GM21619 (cell line): Measurements from ENCODE around the gene CALHM4.
A peak's percentile ranks its signal among the peaks of the same experiment; 100 is the strongest.

Experiments
- ATAC-seq: cut with Tn5 transposase; IDR thresholded peaks from one replicate; pipeline ENCODE4 v1.9.1; 2021; ENCODE audit not compliant: unreplicated experiment

The CALHM4 gene

GRCh38 chr6:116536216-116536621, 17.3 kb upstream of the CALHM4 start:
- ATAC-seq: peak; percentile 56

- no peak for ATAC-seq
Measured at GRCh38 chr6:116542426-116542825, 11.1 kb upstream of the CALHM4 start.

DNA sequence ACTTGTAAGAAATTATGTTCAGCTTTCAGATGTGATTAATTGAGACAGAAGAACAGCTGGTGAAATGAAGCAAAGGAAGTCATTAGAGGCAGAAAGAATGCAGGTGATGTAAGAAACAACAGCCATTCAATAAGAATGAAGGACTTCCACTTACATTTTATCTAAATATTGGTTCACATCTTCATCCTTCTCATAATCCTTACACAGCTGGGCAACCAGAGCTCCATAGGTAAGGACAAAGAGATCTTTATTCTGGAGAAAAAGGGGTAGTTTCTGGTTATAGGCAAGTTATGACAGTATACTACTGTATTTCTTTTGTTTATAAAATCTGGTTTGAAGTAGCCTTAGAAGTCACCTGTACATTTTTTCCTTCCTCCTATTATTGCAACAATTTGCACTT, 10.4 kb upstream of the CALHM4 start:
- ATAC-seq: no peak

DNA sequence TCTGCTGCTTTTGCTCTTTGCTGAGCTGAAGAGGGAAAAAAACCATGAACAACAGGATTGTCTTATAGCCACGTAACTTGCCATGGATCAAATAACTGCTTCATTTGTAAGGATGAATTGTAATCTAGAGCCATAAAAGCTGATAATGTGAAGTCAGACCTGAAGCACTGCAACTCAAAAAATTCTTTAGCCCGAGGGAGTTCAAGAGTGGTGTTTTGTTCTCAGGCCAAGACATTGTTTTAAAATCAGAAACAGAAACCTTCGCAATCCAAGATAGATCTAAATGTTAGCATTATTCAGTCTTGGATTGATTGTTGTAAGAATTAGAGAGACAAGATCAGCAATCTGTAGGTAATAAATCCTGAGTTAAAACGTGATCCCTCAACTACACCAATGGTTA, 7.9 kb upstream of the CALHM4 start, which contains the start of gene TRAPPC3L:
Gene TRAPPC3L (minus strand): TSS at position 34 of the 400 bp plus-strand sequence. CDS start 170 bp downstream, outside the sequence.
- ATAC-seq: no peak

GRCh38 chr6:116547358-116547757, 6.2 kb upstream of the CALHM4 start:
- ATAC-seq: no peak

DNA sequence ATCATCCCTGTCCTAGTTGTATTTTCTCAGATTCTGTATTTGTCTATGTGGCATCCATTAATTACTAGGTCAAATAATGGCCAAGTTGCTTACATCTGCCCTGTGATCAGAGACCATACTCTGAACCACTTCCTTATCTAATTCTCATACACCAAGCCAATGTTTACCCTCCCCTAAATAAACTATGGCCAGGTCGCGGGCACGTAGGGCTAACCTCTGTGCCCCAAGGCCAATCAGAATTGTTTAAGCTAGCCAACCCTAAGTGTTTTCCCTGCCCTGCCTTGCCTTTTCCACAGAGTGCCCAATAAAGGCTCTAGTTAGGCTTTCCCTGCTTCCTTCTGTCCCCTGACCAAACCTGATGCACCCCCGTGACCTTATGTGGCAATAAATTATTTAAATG, 2.8 kb upstream of the CALHM4 start:
- no peak for ATAC-seq

GRCh38 chr6:116556065-116556464, 2.5 kb downstream of the CALHM4 start:
- ATAC-seq: no peak

GRCh38 chr6:116556814-116557415, 3.4 kb downstream of the CALHM4 start:
- ATAC-seq: no peak

- ATAC-seq: no peak
Measured at GRCh38 chr6:116557893-116558292, 4.3 kb downstream of the CALHM4 start.

DNA sequence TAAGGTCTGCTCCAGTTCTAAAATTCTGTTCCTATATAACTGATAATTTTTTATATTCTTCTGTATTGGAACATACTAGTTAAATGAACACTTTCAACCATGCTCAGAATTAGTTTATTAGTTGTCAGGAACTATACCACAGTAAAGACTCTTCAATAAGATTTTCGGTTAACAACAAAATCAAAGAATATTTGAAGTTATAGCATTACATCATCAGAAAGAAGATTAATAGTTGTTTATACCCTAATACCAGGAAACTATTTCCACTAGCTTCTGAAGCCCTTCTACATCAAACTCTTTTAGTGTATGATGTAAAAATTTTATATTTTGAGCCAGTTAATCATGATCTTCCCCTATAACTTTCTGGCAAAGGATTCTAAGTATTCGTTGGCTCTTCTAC, 6.6 kb downstream of the CALHM4 start:
- ATAC-seq: no peak

GRCh38 chr6:116561377-116562018, 7.9 kb downstream of the CALHM4 start:
- peak; percentile 71 for ATAC-seq

DNA sequence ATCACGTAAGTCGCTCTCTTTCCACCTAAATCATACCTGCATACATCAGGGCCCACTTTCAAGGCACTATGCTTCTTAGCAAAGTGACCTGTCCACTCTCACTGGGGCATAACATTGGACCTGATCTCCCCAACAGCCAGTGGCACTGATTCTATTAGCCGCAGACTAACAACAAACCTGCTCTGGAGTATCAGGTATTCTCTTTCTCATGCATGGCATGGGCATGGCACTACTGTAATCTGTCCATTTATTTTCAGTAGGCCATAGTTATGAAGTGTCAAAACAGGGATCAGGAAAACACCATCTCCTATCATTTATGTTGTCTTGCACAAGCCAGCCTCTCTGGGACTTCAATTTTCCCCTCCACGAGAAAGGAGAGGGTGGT, 8.5 kb downstream of the CALHM4 start:
- ATAC-seq: no peak

GRCh38 chr6:116562614-116563013, 9.1 kb downstream of the CALHM4 start:
- ATAC-seq: no peak

DNA sequence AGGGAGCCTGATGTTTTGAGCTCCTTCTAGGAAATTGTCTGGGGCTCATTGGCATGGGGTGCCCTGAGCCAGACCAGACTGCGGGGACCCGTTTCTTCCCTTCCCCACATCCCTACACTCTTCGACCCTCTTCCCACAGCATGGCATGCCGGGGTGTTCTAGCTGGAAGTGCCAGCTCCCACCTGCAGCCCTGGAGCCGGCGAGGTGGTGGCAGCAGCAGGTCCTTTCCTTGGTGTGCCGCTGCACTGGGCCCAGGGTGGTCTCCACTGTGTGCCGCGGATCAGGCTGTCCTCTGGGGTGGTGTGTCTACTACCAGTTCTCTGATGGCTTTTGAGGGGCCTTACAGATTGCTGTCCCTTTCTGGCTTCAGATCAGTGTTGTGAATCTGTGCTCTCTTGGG, 10.3 kb downstream of the CALHM4 start:
- ATAC-seq: no peak

DNA sequence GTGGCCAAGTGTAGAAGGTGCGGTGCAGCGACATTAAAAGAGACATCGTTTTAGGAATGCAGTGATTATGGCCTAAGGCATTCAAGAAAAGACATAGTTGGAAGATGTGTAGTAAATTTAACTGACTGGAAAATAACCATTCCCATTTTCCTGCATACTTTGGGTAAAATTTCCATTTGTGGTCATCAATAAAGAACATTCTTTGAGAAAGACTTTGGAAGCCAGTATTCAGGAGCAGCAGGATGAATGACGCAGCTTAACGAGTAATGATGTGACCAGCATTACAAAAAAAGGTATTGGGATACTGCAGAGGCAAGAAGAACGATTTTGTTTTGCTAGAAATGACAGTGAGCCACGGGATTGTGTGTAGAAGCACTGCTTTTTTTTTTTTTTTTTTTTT, 10.8 kb downstream of the CALHM4 start:
- no peak for ATAC-seq

DNA sequence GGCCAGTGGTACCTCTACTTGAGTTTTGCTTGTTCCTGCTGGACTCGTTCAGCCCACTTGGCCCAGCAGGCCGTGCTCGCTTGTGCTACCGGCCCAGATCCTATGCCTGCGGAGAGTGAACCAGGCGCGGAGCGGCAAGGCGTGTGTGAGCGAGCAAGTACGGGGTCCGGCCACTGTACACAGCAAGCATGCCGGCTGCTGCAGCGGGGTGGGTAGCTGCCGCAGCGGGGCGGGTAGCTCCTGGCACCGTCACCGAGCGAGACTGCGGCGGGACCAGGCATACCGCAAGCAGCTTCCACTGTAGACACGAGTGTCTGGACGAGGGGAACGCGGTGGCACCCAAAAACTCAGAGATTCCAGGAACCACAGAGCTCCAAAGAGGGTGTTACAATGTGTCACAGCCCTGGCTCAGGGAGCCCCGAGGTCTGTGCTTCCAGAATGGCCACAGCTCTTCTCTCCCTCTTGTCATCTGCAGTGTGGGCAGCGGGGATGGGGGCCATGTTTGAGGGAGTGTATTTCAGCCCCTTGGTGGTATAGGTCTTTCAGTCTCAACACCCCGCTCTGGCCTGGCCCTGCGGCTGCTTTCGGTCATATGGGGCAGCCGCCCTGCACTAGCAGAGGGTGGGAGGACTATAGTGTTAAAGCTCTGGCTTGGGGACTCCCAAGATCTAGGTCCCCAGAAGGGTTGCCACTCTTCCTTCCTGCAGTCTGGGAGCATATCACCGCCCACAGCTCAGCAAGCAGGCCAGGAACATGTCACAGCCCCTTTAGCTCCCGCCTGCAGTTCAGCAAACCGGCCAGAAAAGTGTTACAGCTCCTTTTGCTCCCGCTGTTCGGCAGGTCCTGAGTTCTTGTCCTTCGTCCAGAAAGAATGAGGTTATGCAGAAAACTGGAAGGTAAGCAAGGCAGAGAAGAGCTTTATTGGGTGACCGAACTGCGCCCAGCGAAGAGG, 11.6 kb downstream of the CALHM4 start:
- no peak for ATAC-seq

DNA sequence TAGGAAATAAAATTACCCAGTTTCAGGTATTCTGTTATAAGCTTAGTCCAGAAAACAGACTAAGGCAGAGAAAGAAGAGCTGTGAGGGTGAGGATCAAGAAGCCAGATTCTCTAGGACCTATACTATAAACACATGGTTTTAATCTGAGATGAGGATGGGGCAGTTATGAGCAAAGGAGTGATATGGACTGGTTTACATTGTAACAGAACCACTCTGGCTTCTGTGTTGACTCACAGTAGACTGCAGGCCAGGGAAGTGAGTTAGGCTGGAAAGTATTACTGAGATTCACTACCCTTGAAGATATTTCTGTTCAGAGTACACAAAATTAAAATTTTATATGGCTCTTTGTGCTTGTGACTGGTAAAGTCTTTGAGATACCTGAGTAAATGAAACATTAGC, 14.6 kb downstream of the CALHM4 start:
- ATAC-seq: no peak

- no peak for ATAC-seq
Measured at GRCh38 chr6:116568821-116569755, 15.5 kb downstream of the CALHM4 start.

DNA sequence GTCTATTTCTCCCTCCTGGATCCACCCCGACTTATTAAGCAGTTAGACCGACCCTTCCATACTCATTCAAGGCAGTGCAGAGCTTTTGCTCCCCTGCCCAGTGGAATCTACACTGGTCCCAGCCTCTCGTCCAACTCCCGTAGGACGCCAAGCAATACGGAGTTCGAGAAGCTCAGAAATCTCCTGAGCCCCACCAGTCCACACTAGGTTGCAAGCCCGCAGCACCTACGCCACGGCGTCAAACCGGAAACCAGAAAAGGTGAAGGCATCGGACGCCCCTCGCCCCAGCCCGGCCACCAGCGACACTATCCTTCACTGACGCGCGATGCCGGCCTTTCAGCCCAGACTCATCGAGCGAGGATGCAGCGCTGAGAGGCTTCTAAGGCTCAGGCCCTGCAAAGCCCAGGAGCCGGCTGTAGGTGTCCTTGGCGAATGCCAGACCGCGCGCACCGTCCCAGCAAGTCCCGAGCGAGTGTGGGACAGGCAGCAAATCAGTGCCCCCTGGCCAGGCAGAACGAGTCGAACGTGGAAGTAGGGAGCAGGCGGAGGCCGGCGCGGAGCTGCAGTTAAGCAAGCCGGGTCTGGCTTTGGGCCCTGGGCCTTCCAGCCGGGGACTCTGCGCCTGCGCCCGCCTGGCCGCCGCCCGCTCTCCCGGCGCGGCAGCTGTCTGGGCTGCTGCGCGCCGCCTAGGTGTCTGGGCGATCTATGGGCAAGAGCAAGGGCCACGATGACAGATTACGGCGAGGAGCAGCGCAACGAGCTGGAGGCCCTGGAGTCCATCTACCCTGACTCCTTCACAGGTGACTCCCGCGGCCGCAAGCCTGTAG, 17.5 kb downstream of the CALHM4 start, which contains the start of gene RWDD1:
Gene RWDD1 (plus strand): TSS at position 649 of the 827 bp plus-strand sequence. CDS start 79 bp downstream, at position 728.
- ATAC-seq: peak; percentile 92

- ATAC-seq: no peak
Measured at GRCh38 chr6:116571683-116572000, 18.1 kb downstream of the CALHM4 start.
